ENCODE measurements around the gene ARID1B.

ARID1B gene

DNA sequence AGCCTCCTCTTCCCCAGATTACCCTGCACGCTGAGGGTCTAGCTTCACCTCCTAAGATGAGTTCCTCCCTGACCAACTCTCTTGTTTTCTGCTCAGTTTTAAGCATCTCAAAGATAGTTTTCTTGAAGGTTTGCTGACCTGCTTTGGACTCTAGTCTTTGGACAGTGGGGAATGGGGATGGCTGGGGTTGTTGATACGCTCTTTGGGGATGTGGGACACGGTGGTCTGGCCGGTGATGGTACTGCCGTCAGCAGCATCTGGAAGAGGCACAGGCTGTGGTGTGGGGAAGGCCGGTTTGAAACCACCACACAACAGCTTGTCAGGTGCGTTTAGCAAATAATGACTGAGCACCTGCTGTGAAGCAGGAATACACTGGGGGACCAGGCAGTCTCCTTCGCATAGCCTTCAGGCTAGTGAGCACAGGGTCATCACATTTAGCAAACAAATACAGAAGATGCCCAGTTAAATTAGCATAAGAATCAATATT is 452.0 kb downstream of the ARID1B start:
- TF ChIP-seq CTCF (IDR thresholded peaks at IDR 0.05; ENCODE audit: poor library complexity, severe bottlenecking), result no peak
- no peak overlapping the region for H3K4me3 ChIP-seq (ENCODE audit: severe bottlenecking)
- DNase-seq (ENCODE audit: low spot score) (no peak), ATAC-seq (ENCODE audit: low read depth) (no peak)
- no peaks in the 10 kb centered on the region for H3K27me3 ChIP-seq (ENCODE audit: insufficient read depth, poor library complexity, severe bottlenecking)
- H3K9me3 ChIP-seq (ENCODE audit: severe bottlenecking), result no peaks in the 10 kb centered on the region
- H3K36me3 ChIP-seq (ENCODE audit: low read depth), result no peaks in the 10 kb centered on the region
- H3K27ac ChIP-seq (ENCODE audit: poor library complexity, severe bottlenecking), result no peak overlapping the region
- no peaks in the 10 kb centered on the region for H3K4me1 ChIP-seq (ENCODE audit: insufficient read depth, poor library complexity, severe bottlenecking)

- ATAC-seq (ENCODE audit: low read depth) (no peak), DNase-seq (ENCODE audit: low spot score) (no peak)
- Histone ChIP-seq H3K4me1 (ENCODE audit: insufficient read depth, poor library complexity, severe bottlenecking) (no peaks in the 10 kb centered on the region), H3K4me3 (ENCODE audit: severe bottlenecking) (no peak overlapping the region), H3K9me3 (ENCODE audit: severe bottlenecking) (no peaks in the 10 kb centered on the region), H3K36me3 (ENCODE audit: low read depth) (no peaks in the 10 kb centered on the region), H3K27me3 (ENCODE audit: insufficient read depth, poor library complexity, severe bottlenecking) (peaks cover 3% of the 10 kb centered on the region), H3K27ac (ENCODE audit: poor library complexity, severe bottlenecking) (no peak overlapping the region)
- TF ChIP-seq CTCF (IDR thresholded peaks at IDR 0.05; ENCODE audit: poor library complexity, severe bottlenecking), result no peak
Measured at GRCh38 chr6:157229713-157230112, 452.5 kb downstream of the ARID1B start.

- ATAC-seq (ENCODE audit: low read depth) (no peak), DNase-seq (ENCODE audit: low spot score) (no peak)
- Histone ChIP-seq H3K4me1 (ENCODE audit: insufficient read depth, poor library complexity, severe bottlenecking) (no peaks in the 10 kb centered on the region), H3K27ac (ENCODE audit: poor library complexity, severe bottlenecking) (no peak overlapping the region), H3K27me3 (ENCODE audit: insufficient read depth, poor library complexity, severe bottlenecking) (peaks cover 15% of the 10 kb centered on the region), H3K36me3 (ENCODE audit: low read depth) (no peaks in the 10 kb centered on the region), H3K4me3 (ENCODE audit: severe bottlenecking) (no peak overlapping the region), H3K9me3 (ENCODE audit: severe bottlenecking) (no peaks in the 10 kb centered on the region)
- TF ChIP-seq CTCF (IDR thresholded peaks at IDR 0.05; ENCODE audit: poor library complexity, severe bottlenecking), result no peak
Measured at GRCh38 chr6:157230910-157231309, 453.7 kb downstream of the ARID1B start.

DNA sequence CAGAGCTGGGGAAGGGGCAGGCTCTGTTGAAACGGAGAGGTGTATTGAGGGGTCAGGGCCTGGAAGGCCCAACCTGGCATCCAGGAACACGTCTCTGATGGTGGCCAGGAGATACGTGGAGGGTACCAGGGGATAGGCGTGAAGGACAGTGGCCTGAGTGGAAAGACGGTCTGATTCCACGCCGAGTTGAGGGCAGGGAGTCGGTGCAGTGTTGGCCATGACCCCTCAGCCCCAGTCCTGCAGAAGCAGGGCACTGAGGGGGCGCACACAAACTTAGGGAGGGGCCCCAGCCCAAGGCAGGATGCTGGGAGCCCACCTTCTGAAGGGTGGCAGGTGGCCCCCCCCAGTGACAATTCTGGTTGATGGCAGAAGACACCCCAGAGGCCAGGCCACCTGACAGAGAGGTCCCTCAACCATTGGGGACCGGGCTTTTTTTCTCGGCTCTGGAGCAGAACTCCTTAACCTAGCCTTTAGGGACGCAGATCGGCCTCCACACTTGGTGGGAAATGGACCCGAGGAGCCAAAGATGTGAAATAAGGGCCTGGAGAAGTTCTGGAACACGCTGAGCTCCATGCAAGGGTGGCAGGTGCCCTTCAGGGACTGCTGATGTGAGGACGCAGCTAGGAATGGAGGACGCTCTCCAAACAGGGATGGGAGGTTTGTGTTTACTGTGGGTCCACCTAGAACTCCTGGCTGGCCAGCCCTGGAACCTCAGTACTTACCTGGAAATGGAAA is 455.1 kb downstream of the ARID1B start:
- ATAC-seq (ENCODE audit: low read depth) (no peak), DNase-seq (ENCODE audit: low spot score) (no peak)
- Histone ChIP-seq H3K36me3 (ENCODE audit: low read depth) (no peaks in the 10 kb centered on the region), H3K27ac (ENCODE audit: poor library complexity, severe bottlenecking) (no peak overlapping the region), H3K9me3 (ENCODE audit: severe bottlenecking) (no peaks in the 10 kb centered on the region), H3K4me1 (ENCODE audit: insufficient read depth, poor library complexity, severe bottlenecking) (no peaks in the 10 kb centered on the region), H3K27me3 (ENCODE audit: insufficient read depth, poor library complexity, severe bottlenecking) (peaks cover 26% of the 10 kb centered on the region), H3K4me3 (ENCODE audit: severe bottlenecking) (no peak overlapping the region)
- no peak for TF ChIP-seq CTCF (IDR thresholded peaks at IDR 0.05; ENCODE audit: poor library complexity, severe bottlenecking)

GRCh38 chr6:157233156-157233555 is 456.0 kb downstream of the ARID1B start:
- Histone ChIP-seq H3K4me3 (ENCODE audit: severe bottlenecking) (no peak overlapping the region), H3K4me1 (ENCODE audit: insufficient read depth, poor library complexity, severe bottlenecking) (no peaks in the 10 kb centered on the region), H3K36me3 (ENCODE audit: low read depth) (no peaks in the 10 kb centered on the region), H3K9me3 (ENCODE audit: severe bottlenecking) (no peaks in the 10 kb centered on the region), H3K27me3 (ENCODE audit: insufficient read depth, poor library complexity, severe bottlenecking) (peaks cover 26% of the 10 kb centered on the region), H3K27ac (ENCODE audit: poor library complexity, severe bottlenecking) (no peak overlapping the region)
- TF ChIP-seq CTCF (IDR thresholded peaks at IDR 0.05; ENCODE audit: poor library complexity, severe bottlenecking), result no peak
- ATAC-seq (ENCODE audit: low read depth) (no peak), DNase-seq (ENCODE audit: low spot score) (no peak)
